ENCODE results near the gene RBM7. TPM values are rescaled to one million over a fixed set of nuclear protein-coding genes. Genes with fewer than 3 reads are reported as not detected.

The RBM7 gene
- total and polyA plus RNA-seq, 2 of the 8 experiments (the other 6 are each of a cell fraction or from before 2014, with no cell fraction given), result 18.0 to 45.7 TPM

DNA sequence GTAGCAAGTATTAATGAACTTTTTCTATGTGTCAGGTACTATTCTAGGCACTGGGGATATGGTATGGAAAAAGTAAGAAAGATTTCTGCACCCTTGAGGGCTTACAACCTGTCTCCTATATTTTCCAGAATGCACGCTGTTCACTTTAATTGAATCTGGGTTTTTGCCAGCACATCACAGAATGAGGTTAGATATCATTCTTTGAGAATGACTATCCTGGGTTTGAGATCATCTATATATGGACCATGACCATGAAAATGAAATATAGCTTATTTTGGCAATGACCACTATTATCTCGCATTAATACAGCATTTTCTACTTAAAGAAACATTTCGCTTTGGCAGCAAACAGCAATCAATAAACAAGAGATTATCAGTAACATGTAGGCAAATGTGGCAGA is 47.0 kb upstream of the RBM7 start:
- no peak overlapping the region for H4K8ac ChIP-seq (ENCODE audit: extremely low read depth, insufficient read depth, low read length)

More for the DNA sequence above, 47.0 kb upstream of the RBM7 start:
- H3K18ac ChIP-seq (ENCODE audit: extremely low read depth, low read length), result no peak overlapping the region
- no peaks in the 10 kb centered on the region for H4K20me1 ChIP-seq (replicated peaks in 1 of 2; ENCODE audit: control insufficient read depth in 1 of 2, insufficient read depth in 2 of 2, low read length in 2 of 2)
- no peak overlapping the region for H2BK12ac ChIP-seq (ENCODE audit: low read depth, low read length)
- TF ChIP-seq SP2 (IDR thresholded peaks at IDR 0.05; ENCODE audit: low read length) (no peak), TBP (IDR thresholded peaks at IDR 0.05; ENCODE audit: low read depth, low read length) (no peak), RFX5 (IDR thresholded peaks at IDR 0.05; ENCODE audit: borderline replicate concordance, low read depth, low read length) (no peak), TAF7 (optimal IDR thresholded peaks at IDR 0.05; ENCODE audit: borderline replicate concordance, low read depth, low read length) (no peak), YY1 (IDR thresholded peaks at IDR 0.05; ENCODE audit: low read depth, low read length) (no peak), SUZ12 (IDR thresholded peaks at IDR 0.05; ENCODE audit: low read length) (no peak), TAF1 (IDR thresholded peaks at IDR 0.05; ENCODE audit: low read depth, low read length) (no peak), CBX8 (IDR thresholded peaks at IDR 0.05; ENCODE audit: borderline replicate concordance, low read depth, low read length) (no peak), RXRA (IDR thresholded peaks at IDR 0.05; ENCODE audit: insufficient read depth, low read depth, low read length) (no peak)
- TF ChIP-seq, protein P1, sequence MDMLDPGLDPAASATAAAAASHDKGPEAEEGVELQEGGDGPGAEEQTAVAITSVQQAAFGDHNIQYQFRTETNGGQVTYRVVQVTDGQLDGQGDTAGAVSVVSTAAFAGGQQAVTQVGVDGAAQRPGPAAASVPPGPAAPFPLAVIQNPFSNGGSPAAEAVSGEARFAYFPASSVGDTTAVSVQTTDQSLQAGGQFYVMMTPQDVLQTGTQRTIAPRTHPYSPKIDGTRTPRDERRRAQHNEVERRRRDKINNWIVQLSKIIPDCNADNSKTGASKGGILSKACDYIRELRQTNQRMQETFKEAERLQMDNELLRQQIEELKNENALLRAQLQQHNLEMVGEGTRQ (IDR thresholded peaks at IDR 0.05; ENCODE audit: low read length), result no peak
- TF ChIP-seq, protein P2, sequence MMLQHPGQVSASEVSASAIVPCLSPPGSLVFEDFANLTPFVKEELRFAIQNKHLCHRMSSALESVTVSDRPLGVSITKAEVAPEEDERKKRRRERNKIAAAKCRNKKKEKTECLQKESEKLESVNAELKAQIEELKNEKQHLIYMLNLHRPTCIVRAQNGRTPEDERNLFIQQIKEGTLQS (IDR thresholded peaks at IDR 0.05; ENCODE audit: insufficient read depth, low read depth, low read length), result no peak
- no peak overlapping the region for H2BK15ac ChIP-seq (ENCODE audit: low read length)
- no peak overlapping the region for H3K27ac ChIP-seq (ENCODE audit: low read depth, low read length)
- no peak overlapping the region for H3K4me3 ChIP-seq (ENCODE audit: extremely low read depth in 1 of 4, insufficient read depth in 2 of 4, low read depth in 3 of 4, low read length in 4 of 4)
- H4K91ac ChIP-seq (replicated peaks; ENCODE audit: insufficient read length, low read length), result no peak overlapping the region
- CTCF ChIA-PET (ENCODE audit: partially characterized antibody), result no interaction called here
- H3K9ac ChIP-seq (replicated peaks in 1 of 4; ENCODE audit: extremely low read depth in 1 of 4, low read depth in 3 of 4, low read length in 3 of 4), result no peak overlapping the region
- no peaks in the 10 kb centered on the region for H3K36me3 ChIP-seq (ENCODE audit: control insufficient read depth in 2 of 4, insufficient read depth in 4 of 4, low read length in 3 of 4)
- no peak overlapping the region for H4K5ac ChIP-seq (ENCODE audit: insufficient read length, low read depth, low read length)
- H3K4ac ChIP-seq (replicated peaks; ENCODE audit: insufficient read length, low read depth, low read length), result no peak overlapping the region
- no peak overlapping the region for H3K14ac ChIP-seq (ENCODE audit: insufficient read length)
- H3K79me1 ChIP-seq (ENCODE audit: low read depth, low read length), result no peaks in the 10 kb centered on the region
- H2BK120ac ChIP-seq (replicated peaks; ENCODE audit: low read depth, low read length), result no peak overlapping the region
- no peak overlapping the region for H3K4me2 ChIP-seq (ENCODE audit: insufficient read depth in 1 of 2, low read depth in 2 of 2, low read length in 2 of 2)
- no peak overlapping the region for H2AFZ ChIP-seq (ENCODE audit: low read length)
- H3K23ac ChIP-seq (ENCODE audit: insufficient read length), result no peak overlapping the region
- H3K4me1 ChIP-seq (replicated peaks in 1 of 4; ENCODE audit: control insufficient read depth in 3 of 4, insufficient read depth in 4 of 4, low read length in 3 of 4), result peaks cover 0 to 2% (median 0%) of the 10 kb centered on the region in 4 experiments; a peak in 1 of 7 replicates
- H3K23me2 ChIP-seq (ENCODE audit: low read depth, low read length), result no peaks in the 10 kb centered on the region
- WGBS, 2 experiments (ENCODE audit: extremely low coverage in 1 of 2, insufficient coverage in 1 of 2, insufficient read length in 1 of 2, insufficient replicate concordance in 2 of 2, low coverage in 1 of 2, low lambda C conversion rate in 2 of 2, missing lambda C conversion rate in 1 of 2), result 93% methylated on average over 3 of the region's 3 CpGs; no CpG with 5 or more reads in 1 of the 2 experiments
- no peak overlapping the region for H2BK20ac ChIP-seq (ENCODE audit: low read length)
- FAIRE-seq (no peak), DNase-seq (ENCODE audit: low read depth in 1 of 2, low spot score in 2 of 2) (no peak)
- H3K56ac ChIP-seq (replicated peaks; ENCODE audit: insufficient read length, low read depth, low read length), result no peak overlapping the region
- H3K9me3 ChIP-seq (ENCODE audit: insufficient read depth in 2 of 2, low read depth in 1 of 2, low read length in 1 of 2), result no peaks in the 10 kb centered on the region; a peak in 1 of 4 replicates
- no peaks in the 10 kb centered on the region for H3K79me2 ChIP-seq (ENCODE audit: control insufficient read depth in 1 of 2, insufficient read depth in 2 of 2, low read length in 2 of 2)
- H2AK5ac ChIP-seq (ENCODE audit: low read depth, low read length), result no peak overlapping the region
- no peak overlapping the region for H2BK5ac ChIP-seq (ENCODE audit: low read depth, low read length)
- H3K27me3 ChIP-seq (replicated peaks in 1 of 4; ENCODE audit: control insufficient read depth in 3 of 4, extremely low read depth in 1 of 4, insufficient read depth in 3 of 4, low read length in 3 of 4), result no peaks in the 10 kb centered on the region
- POLR2A ChIA-PET (ENCODE audit: partially characterized antibody), result interaction anchor here (0.5 kb wide), 1 partner anchor 89 kb away, joined by 4 read pairs; no protein-coding TSS in a partner anchor
